IPS-20b (cell line): Measurements from ENCODE around the gene TMEM116.

ENCODE experiments used
- H3K27ac ChIP-seq: one replicate; pipeline ENCODE4 v1.5.1; 2013; ENCODE audit warnings: low read length
- H3K27me3 ChIP-seq: 2 replicates; pipeline ENCODE4 v1.6.1; 2013; ENCODE audit warnings: mild to moderate bottlenecking, low read length, inconsistent platforms; ENCODE audit not compliant: insufficient read depth
- H3K36me3 ChIP-seq: 2 replicates; pipeline ENCODE4 v1.6.1; 2013; ENCODE audit warnings: low read depth, mild to moderate bottlenecking, inconsistent platforms, low read length, moderate library complexity; ENCODE audit not compliant: insufficient read depth
- H3K4me1 ChIP-seq: 2 replicates; pipeline ENCODE4 v1.6.1; 2013; ENCODE audit warnings: mild to moderate bottlenecking, control low read depth, inconsistent platforms, low read length, moderate library complexity; ENCODE audit not compliant: insufficient read depth
- H3K4me3 ChIP-seq: 2 replicates; pipeline ENCODE4 v1.5.1; 2013; ENCODE audit warnings: mild to moderate bottlenecking, low read length, inconsistent platforms
- H3K9ac ChIP-seq: 2 replicates; pipeline ENCODE4 v1.6.1; 2013; ENCODE audit warnings: low read depth, mild to moderate bottlenecking, inconsistent platforms, low read length, moderate library complexity
- H3K9me3 ChIP-seq: 2 replicates; pipeline ENCODE4 v1.6.1; 2013; ENCODE audit warnings: mild to moderate bottlenecking, low read depth, low read length, inconsistent platforms; ENCODE audit not compliant: insufficient read depth

Gene TMEM116

DNA sequence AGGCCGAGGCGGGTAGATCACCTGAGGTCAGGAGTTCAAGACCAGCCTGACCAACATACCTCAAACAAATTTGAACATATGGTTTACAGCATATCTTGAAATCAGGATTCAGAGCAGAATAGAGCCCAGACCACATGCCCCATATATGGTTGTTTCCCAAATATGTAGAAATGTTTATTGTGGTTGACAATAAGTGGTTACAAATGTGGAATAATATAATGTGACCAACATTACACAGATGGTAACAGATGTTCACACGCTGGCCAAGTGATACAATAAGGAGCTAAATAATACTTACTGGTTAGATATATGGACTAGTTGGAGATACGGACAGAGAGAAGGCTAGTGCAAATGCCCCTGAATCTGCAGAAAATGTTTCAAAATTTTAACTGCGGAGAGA, 85.6 kb downstream of the TMEM116 start:
- H3K36me3 ChIP-seq = no peaks in the 10 kb centered on the region
- no peak overlapping the region for H3K4me3 ChIP-seq
- no peak overlapping the region for H3K27ac ChIP-seq
- H3K4me1 ChIP-seq = no peaks in the 10 kb centered on the region
- H3K27me3 ChIP-seq = no peaks in the 10 kb centered on the region
- H3K9ac ChIP-seq = no peak overlapping the region
- no peaks in the 10 kb centered on the region for H3K9me3 ChIP-seq

GRCh38 chr12:111926631-111927030, 86.3 kb downstream of the TMEM116 start:
- Histone ChIP-seq H3K4me3 (no peak overlapping the region), H3K27me3 (no peaks in the 10 kb centered on the region)

GRCh38 chr12:111925171-111925570, 87.8 kb downstream of the TMEM116 start:
- Histone ChIP-seq H3K9me3 (no peaks in the 10 kb centered on the region), H3K36me3 (no peaks in the 10 kb centered on the region), H3K4me3 (no peak overlapping the region), H3K4me1 (no peaks in the 10 kb centered on the region), H3K9ac (no peak overlapping the region), H3K27me3 (no peaks in the 10 kb centered on the region), H3K27ac (no peak overlapping the region)

More at GRCh38 chr12:111926631-111927030, 86.3 kb downstream of the TMEM116 start:
- no peaks in the 10 kb centered on the region for H3K36me3 ChIP-seq
- H3K9me3 ChIP-seq = no peaks in the 10 kb centered on the region
- no peaks in the 10 kb centered on the region for H3K4me1 ChIP-seq
- no peak overlapping the region for H3K27ac ChIP-seq
- H3K9ac ChIP-seq = no peak overlapping the region

- no peaks in the 10 kb centered on the region for H3K27me3 ChIP-seq
- no peak overlapping the region for H3K27ac ChIP-seq
- H3K4me3 ChIP-seq = no peak overlapping the region
- H3K36me3 ChIP-seq = no peaks in the 10 kb centered on the region
- no peaks in the 10 kb centered on the region for H3K4me1 ChIP-seq
- peaks cover 14% of the 10 kb centered on the region for H3K9me3 ChIP-seq
- H3K9ac ChIP-seq = no peak overlapping the region
Measured at GRCh38 chr12:111907740-111908139, 105.2 kb downstream of the TMEM116 start.

DNA sequence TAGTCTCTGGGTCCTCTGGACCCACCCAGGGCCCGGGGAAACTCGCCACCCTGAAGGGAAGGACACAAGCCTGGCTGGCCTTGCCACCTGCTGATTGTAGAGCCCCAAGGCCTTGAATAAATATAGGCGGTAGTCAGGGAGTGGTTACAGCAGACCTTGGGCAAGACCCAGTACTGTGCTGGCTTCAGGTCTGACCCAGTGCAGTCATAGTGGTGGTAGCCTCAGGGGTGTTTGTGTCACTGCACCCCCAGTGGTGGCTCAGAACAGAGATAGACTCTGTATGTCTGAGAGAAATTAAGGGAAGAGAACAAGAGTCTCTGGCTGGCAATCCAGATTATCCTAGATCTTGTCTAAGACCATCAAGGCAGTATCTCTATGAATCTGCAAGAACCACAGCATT, 107.5 kb downstream of the TMEM116 start:
- Histone ChIP-seq H3K9me3 (peaks cover 14% of the 10 kb centered on the region), H3K27ac (no peak overlapping the region), H3K9ac (no peak overlapping the region), H3K27me3 (no peaks in the 10 kb centered on the region), H3K36me3 (no peaks in the 10 kb centered on the region), H3K4me3 (no peak overlapping the region), H3K4me1 (no peaks in the 10 kb centered on the region)

GRCh38 chr12:111904446-111904975, 108.5 kb downstream of the TMEM116 start:
- Histone ChIP-seq H3K9ac (no peak overlapping the region), H3K27me3 (no peaks in the 10 kb centered on the region), H3K9me3 (peaks cover 9% of the 10 kb centered on the region), H3K4me3 (no peak overlapping the region), H3K4me1 (no peaks in the 10 kb centered on the region), H3K36me3 (0 out of 2 replicates have a peak, but pooled peaks cover 6% of the 10 kb centered on the region), H3K27ac (no peak overlapping the region)

GRCh38 chr12:111901182-111901581, 111.8 kb downstream of the TMEM116 start:
- Histone ChIP-seq H3K4me3 (no peak overlapping the region), H3K27ac (no peak overlapping the region), H3K36me3 (peaks cover 31% of the 10 kb centered on the region), H3K27me3 (no peaks in the 10 kb centered on the region), H3K9me3 (no peaks in the 10 kb centered on the region), H3K4me1 (no peaks in the 10 kb centered on the region), H3K9ac (no peak overlapping the region)

DNA sequence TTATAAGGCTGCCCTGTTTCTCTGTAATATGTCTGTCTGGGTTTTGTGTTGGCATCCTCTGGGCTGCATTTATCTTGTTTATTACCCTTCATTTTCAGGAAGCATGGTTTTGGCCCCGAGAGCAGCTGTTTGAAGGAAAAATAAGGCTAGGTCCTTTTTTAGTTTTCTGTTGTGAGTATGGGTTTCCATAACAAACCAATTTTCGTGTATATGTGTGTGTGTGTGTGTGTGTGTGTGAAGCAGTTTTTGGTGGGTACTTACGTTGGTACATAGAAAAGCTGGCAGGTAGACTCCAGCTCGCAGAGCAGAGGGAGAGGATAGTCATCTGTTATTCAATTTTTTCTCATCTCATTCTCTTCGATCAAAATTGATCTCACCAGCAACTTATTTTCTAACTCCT, 118.4 kb downstream of the TMEM116 start:
- H3K36me3 ChIP-seq = peaks cover 84% of the 10 kb centered on the region
- no peaks in the 10 kb centered on the region for H3K4me1 ChIP-seq
- no peak overlapping the region for H3K27ac ChIP-seq
- H3K4me3 ChIP-seq = no peak overlapping the region
- H3K9me3 ChIP-seq = no peaks in the 10 kb centered on the region
- no peaks in the 10 kb centered on the region for H3K27me3 ChIP-seq
- H3K9ac ChIP-seq = no peak overlapping the region

- Histone ChIP-seq H3K27ac (no peak overlapping the region), H3K9ac (no peak overlapping the region), H3K4me1 (no peaks in the 10 kb centered on the region), H3K27me3 (no peaks in the 10 kb centered on the region), H3K36me3 (peaks cover 85% of the 10 kb centered on the region), H3K9me3 (no peaks in the 10 kb centered on the region), H3K4me3 (no peak overlapping the region)
Measured at GRCh38 chr12:111893287-111893686, 119.7 kb downstream of the TMEM116 start.

- Histone ChIP-seq H3K4me3 (no peak overlapping the region), H3K4me1 (no peaks in the 10 kb centered on the region), H3K36me3 (peaks cover 97% of the 10 kb centered on the region), H3K27ac (no peak overlapping the region), H3K9ac (no peak overlapping the region), H3K27me3 (no peaks in the 10 kb centered on the region), H3K9me3 (no peaks in the 10 kb centered on the region)
Measured at GRCh38 chr12:111887926-111888745, 124.8 kb downstream of the TMEM116 start.

DNA sequence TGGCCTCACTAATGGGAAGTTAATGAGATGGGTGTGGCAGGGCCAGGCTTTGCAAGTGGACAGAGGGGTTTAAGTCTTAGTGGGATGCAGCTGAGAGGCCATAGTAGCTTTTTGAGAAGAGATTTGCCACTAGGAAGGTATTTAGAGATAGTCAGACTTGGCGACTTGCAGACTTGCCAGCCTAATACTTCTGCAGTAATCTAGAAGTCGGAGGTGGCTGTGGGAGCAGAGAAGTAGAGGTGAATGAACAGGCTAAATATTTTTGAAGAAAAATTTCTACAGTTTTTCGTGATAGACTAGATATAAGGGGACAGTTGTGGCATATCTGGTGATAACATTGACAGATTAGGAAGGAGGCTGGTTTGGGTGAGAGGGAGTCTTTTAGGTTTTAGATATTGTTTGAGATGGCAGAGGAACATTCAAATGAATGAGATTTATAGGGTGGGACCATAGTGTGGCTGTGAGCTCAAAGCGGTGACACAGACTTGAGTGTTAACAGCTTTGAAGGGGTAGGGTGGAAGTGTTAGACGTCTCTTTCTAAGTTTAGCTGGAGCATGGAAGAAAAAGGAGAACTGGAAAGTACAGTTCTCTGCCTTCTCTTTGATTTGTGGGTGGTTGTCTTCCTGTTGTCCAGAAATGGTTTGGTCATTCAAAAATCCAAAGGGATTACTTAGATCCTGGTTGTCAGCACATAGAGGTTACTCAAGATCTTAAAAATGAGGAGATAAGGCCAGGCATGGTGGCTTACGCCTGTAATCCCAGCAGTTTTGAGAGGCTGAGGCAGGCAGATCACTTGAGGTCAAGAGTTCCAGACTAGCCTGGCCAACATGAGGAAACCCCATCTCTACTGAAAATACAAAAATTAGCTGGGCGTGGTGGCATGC, 126.1 kb downstream of the TMEM116 start:
- H3K36me3 ChIP-seq = peaks cover 94% of the 10 kb centered on the region

More for the DNA sequence above, 126.1 kb downstream of the TMEM116 start:
- no peaks in the 10 kb centered on the region for H3K9me3 ChIP-seq
- H3K27me3 ChIP-seq = no peaks in the 10 kb centered on the region
- H3K27ac ChIP-seq = no peak overlapping the region
- no peaks in the 10 kb centered on the region for H3K4me1 ChIP-seq
- no peak overlapping the region for H3K9ac ChIP-seq
- no peak overlapping the region for H3K4me3 ChIP-seq
